ENCODE results near the gene ERCC6.
A peak's percentile ranks its signal among the peaks of the same experiment; 100 is the strongest.

ERCC6 gene

GRCh38 chr10:49516216-49516970, 22.5 kb downstream of the ERCC6 start:
- Mint-ChIP-seq H3K36me3 (peaks cover 12% of the 10 kb centered on the region), H3K4me3 (no peak overlapping the region), H3K4me1 (peaks cover 2% of the 10 kb centered on the region), H3K27me3 (peaks cover 1% of the 10 kb centered on the region), H3K9me3 (no peaks in the 10 kb centered on the region), H3K27ac (no peak overlapping the region)
- CTCF ChIA-PET = interaction anchor here (0.9 to 8.9 kb wide), 2 partner anchors 106 to 858 kb away, joined by 3 to 176 read pairs; no protein-coding TSS in a partner anchor
- DNase-seq = no peak

GRCh38 chr10:49512121-49512809, 26.7 kb downstream of the ERCC6 start:
- no peak overlapping the region for H3K4me3 Mint-ChIP-seq
- H3K9me3 Mint-ChIP-seq = no peaks in the 10 kb centered on the region
- DNase-seq = peak; percentile 34
- CTCF ChIA-PET = interaction anchor here (0.8 to 8.9 kb wide), 12 partner anchors 10 to 855 kb away, joined by 3 to 176 read pairs (median 4); no protein-coding TSS in a partner anchor
- H3K27me3 Mint-ChIP-seq = peaks cover 26% of the 10 kb centered on the region
- H3K27ac Mint-ChIP-seq = no peak overlapping the region
- H3K4me1 Mint-ChIP-seq = peaks cover 22% of the 10 kb centered on the region
- peaks cover 6% of the 10 kb centered on the region for H3K36me3 Mint-ChIP-seq

GRCh38 chr10:49509771-49510303, 29.1 kb downstream of the ERCC6 start:
- Mint-ChIP-seq H3K36me3 (peaks cover 8% of the 10 kb centered on the region), H3K4me3 (no peak overlapping the region), H3K4me1 (peaks cover 29% of the 10 kb centered on the region), H3K9me3 (no peaks in the 10 kb centered on the region), H3K27me3 (peaks cover 26% of the 10 kb centered on the region), H3K27ac (no peak overlapping the region)
- DNase-seq = no peak
- CTCF ChIA-PET = interaction anchor here (1.7 to 8.9 kb wide), 4 partner anchors 10 to 852 kb away, joined by 5 to 176 read pairs (median 22); no protein-coding TSS in a partner anchor

GRCh38 chr10:49508654-49509053, 30.3 kb downstream of the ERCC6 start:
- DNase-seq = no peak
- Mint-ChIP-seq H3K4me1 (peaks cover 29% of the 10 kb centered on the region), H3K27me3 (peaks cover 26% of the 10 kb centered on the region), H3K36me3 (peaks cover 8% of the 10 kb centered on the region), H3K9me3 (no peaks in the 10 kb centered on the region), H3K4me3 (no peak overlapping the region), H3K27ac (no peak overlapping the region)
- CTCF ChIA-PET = interaction anchor here (1.0 to 8.9 kb wide), 3 partner anchors 15 to 201 kb away, joined by 3 to 176 read pairs (median 5); no protein-coding TSS in a partner anchor

GRCh38 chr10:49508249-49508648, 30.7 kb downstream of the ERCC6 start:
- H3K4me1 Mint-ChIP-seq = peaks cover 29% of the 10 kb centered on the region
- H3K27ac Mint-ChIP-seq = no peak overlapping the region
- H3K36me3 Mint-ChIP-seq = peaks cover 8% of the 10 kb centered on the region
- no peak overlapping the region for H3K4me3 Mint-ChIP-seq
- H3K27me3 Mint-ChIP-seq = peaks cover 26% of the 10 kb centered on the region
- no peaks in the 10 kb centered on the region for H3K9me3 Mint-ChIP-seq
- peak; percentile 55 for DNase-seq
- CTCF ChIA-PET = interaction anchor here (1.0 to 8.9 kb wide), 3 partner anchors 15 to 201 kb away, joined by 3 to 176 read pairs (median 5); no protein-coding TSS in a partner anchor

- H3K4me3 Mint-ChIP-seq = no peak overlapping the region
These were observed 33.3 kb downstream of the ERCC6 start for GRCh38 chr10:49505589-49505988.

GRCh38 chr10:49505076-49505475, 33.8 kb downstream of the ERCC6 start:
- Mint-ChIP-seq H3K27me3 (peaks cover 12% of the 10 kb centered on the region), H3K4me3 (no peak overlapping the region), H3K4me1 (peaks cover 26% of the 10 kb centered on the region), H3K36me3 (peaks cover 12% of the 10 kb centered on the region), H3K27ac (no peak overlapping the region), H3K9me3 (no peaks in the 10 kb centered on the region)
- CTCF ChIA-PET = interaction anchor here (0.9 kb wide), 1 partner anchor 98 kb away, joined by 4 read pairs; no protein-coding TSS in a partner anchor
- no peak for DNase-seq

More at GRCh38 chr10:49505589-49505988, 33.3 kb downstream of the ERCC6 start:
- Mint-ChIP-seq H3K27ac (no peak overlapping the region), H3K4me1 (peaks cover 26% of the 10 kb centered on the region), H3K27me3 (peaks cover 17% of the 10 kb centered on the region), H3K36me3 (peaks cover 10% of the 10 kb centered on the region), H3K9me3 (no peaks in the 10 kb centered on the region)
- CTCF ChIA-PET = no interaction called here
- no peak for DNase-seq

- Mint-ChIP-seq H3K27me3 (peaks cover 7% of the 10 kb centered on the region), H3K9me3 (no peaks in the 10 kb centered on the region), H3K27ac (no peak overlapping the region), H3K4me3 (no peak overlapping the region), H3K4me1 (peaks cover 26% of the 10 kb centered on the region), H3K36me3 (peaks cover 12% of the 10 kb centered on the region)
- no peak for DNase-seq
- CTCF ChIA-PET = interaction anchor here (0.9 kb wide), 1 partner anchor 97 kb away, joined by 4 read pairs; no protein-coding TSS in a partner anchor
These were observed 34.4 kb downstream of the ERCC6 start for GRCh38 chr10:49504528-49504927.

- no peaks in the 10 kb centered on the region for H3K9me3 Mint-ChIP-seq
- H3K36me3 Mint-ChIP-seq = peaks cover 14% of the 10 kb centered on the region
- DNase-seq = no peak
- no peaks in the 10 kb centered on the region for H3K27me3 Mint-ChIP-seq
- CTCF ChIA-PET = interaction anchor here (1.1 to 1.7 kb wide), 2 partner anchors 10 to 95 kb away, joined by 4 to 5 read pairs; no protein-coding TSS in a partner anchor
- H3K27ac Mint-ChIP-seq = no peak overlapping the region
- H3K4me3 Mint-ChIP-seq = no peak overlapping the region
- peaks cover 12% of the 10 kb centered on the region for H3K4me1 Mint-ChIP-seq
These were observed 36.6 kb downstream of the ERCC6 start for GRCh38 chr10:49502358-49502757.

- Mint-ChIP-seq H3K36me3 (peaks cover 9% of the 10 kb centered on the region), H3K27me3 (no peaks in the 10 kb centered on the region), H3K4me1 (peaks cover 6% of the 10 kb centered on the region), H3K27ac (no peak overlapping the region), H3K9me3 (no peaks in the 10 kb centered on the region), H3K4me3 (no peak overlapping the region)
- DNase-seq = no peak
- CTCF ChIA-PET = interaction anchor here (1.4 to 1.6 kb wide), 2 partner anchors 10 to 93 kb away, joined by 7 to 9 read pairs; no protein-coding TSS in a partner anchor
These were observed 38.5 kb downstream of the ERCC6 start for GRCh38 chr10:49500412-49500811.

GRCh38 chr10:49499305-49499851, 39.5 kb downstream of the ERCC6 start:
- peaks cover 9% of the 10 kb centered on the region for H3K36me3 Mint-ChIP-seq
- H3K4me1 Mint-ChIP-seq = peaks cover 6% of the 10 kb centered on the region
- H3K9me3 Mint-ChIP-seq = no peaks in the 10 kb centered on the region
- no peak for DNase-seq
- H3K27me3 Mint-ChIP-seq = no peaks in the 10 kb centered on the region
- H3K4me3 Mint-ChIP-seq = no peak overlapping the region
- H3K27ac Mint-ChIP-seq = no peak overlapping the region
- CTCF ChIA-PET = interaction anchor here (1.4 to 1.6 kb wide), 2 partner anchors 12 to 92 kb away, joined by 7 to 9 read pairs; no protein-coding TSS in a partner anchor

GRCh38 chr10:49498425-49498824, 40.5 kb downstream of the ERCC6 start:
- no peak for DNase-seq
- Mint-ChIP-seq H3K4me1 (peaks cover 6% of the 10 kb centered on the region), H3K9me3 (no peaks in the 10 kb centered on the region), H3K4me3 (no peak overlapping the region), H3K27ac (no peak overlapping the region), H3K36me3 (peaks cover 9% of the 10 kb centered on the region), H3K27me3 (no peaks in the 10 kb centered on the region)
- CTCF ChIA-PET = interaction anchor here (1.4 kb wide), 1 partner anchor 15 kb away, joined by 5 read pairs; no protein-coding TSS in a partner anchor

- H3K36me3 Mint-ChIP-seq = peaks cover 6% of the 10 kb centered on the region
- no peaks in the 10 kb centered on the region for H3K9me3 Mint-ChIP-seq
- CTCF ChIA-PET = interaction anchor here (1.4 to 1.9 kb wide), 2 partner anchors 16 to 90 kb away, joined by 5 read pairs; no protein-coding TSS in a partner anchor
- no peak overlapping the region for H3K4me3 Mint-ChIP-seq
- H3K27me3 Mint-ChIP-seq = no peaks in the 10 kb centered on the region
- H3K27ac Mint-ChIP-seq = no peak overlapping the region
- peaks cover 6% of the 10 kb centered on the region for H3K4me1 Mint-ChIP-seq
- DNase-seq = no peak
These were observed 41.6 kb downstream of the ERCC6 start for GRCh38 chr10:49497358-49497757.
